Activated CD8-positive, alpha-beta T cell treated with anti-CD3 and anti-CD28 coated beads, Interleukin-2, amount 10 ng/mL, durations not matched to agents 7 days and 5 days (primary cell): ENCODE data around the gene CEP112. TPM values are rescaled to one million over a fixed set of nuclear protein-coding genes. Genes with fewer than 3 reads are reported as not detected.
"Not testable (repeated sequence)": the region's sequence is repeated elsewhere in the genome, so short reads cannot be mapped to it uniquely, and the experiment has no call there.

Experiments
- ATAC-seq: fragments of 150-1000 bp; cut with Tn5 transposase; one replicate; pipeline ENCODE4 v1.10.0; 2021; ENCODE audit warnings: moderate library complexity
- CTCF ChIA-PET: fragments of 350-600 bp; sonication (Branson Sonifier 250); formaldehyde crosslinking; loops from one replicate; lab custom pipeline; 2021; ENCODE audit warnings: antibody characterized with exemption; lab: Charles Lee
- POLR2A ChIA-PET: fragments of 350-600 bp; sonication (Branson Sonifier 250); formaldehyde crosslinking; loops from one replicate; lab custom pipeline; 2021; ENCODE audit warnings: antibody characterized with exemption; lab: Charles Lee
- DNase-seq: peaks from one replicate; pipeline ENCODE4 v3.0.0-alpha.2; 2020
- H3K27ac Mint-ChIP-seq: one replicate; pipeline ENCODE4 v1.8.0; 2021; ENCODE audit warnings: mild to moderate bottlenecking, mixed read lengths
- H3K27me3 Mint-ChIP-seq: one replicate; pipeline ENCODE4 v1.8.0; 2021; ENCODE audit warnings: low read depth, mixed read lengths
- H3K36me3 Mint-ChIP-seq: one replicate; pipeline ENCODE4 v1.8.0; 2021; ENCODE audit warnings: low read depth, mixed read lengths
- H3K4me1 Mint-ChIP-seq: one replicate; pipeline ENCODE4 v1.8.0; 2021; ENCODE audit warnings: low read depth, mixed read lengths
- H3K4me3 Mint-ChIP-seq: one replicate; pipeline ENCODE4 v1.8.0; 2021; ENCODE audit warnings: mild to moderate bottlenecking, mixed read lengths
- H3K9me3 Mint-ChIP-seq: one replicate; pipeline ENCODE4 v1.8.0; 2022; ENCODE audit warnings: mixed read lengths; ENCODE audit not compliant: insufficient read depth
- total RNA-seq, 2 experiments: library from RNA; stranded (reverse); gene quantifications; one replicate each; pipeline ENCODE4 v1.2.3, GENCODE V29; 2021

Gene CEP112
- total RNA-seq, 2 experiments from 2014 or later = 2.3 to 2.7 TPM

GRCh38 chr17:65697661-65698060 is 494.3 kb downstream of the CEP112 start:
- CTCF ChIA-PET = no interaction called here

GRCh38 chr17:65696739-65697394 is 495.1 kb downstream of the CEP112 start:
- Mint-ChIP-seq H3K9me3 (no peaks in the 10 kb centered on the region), H3K27me3 (peaks cover 7% of the 10 kb centered on the region), H3K27ac (no peak overlapping the region), H3K4me1 (no peaks in the 10 kb centered on the region), H3K36me3 (no peaks in the 10 kb centered on the region), H3K4me3 (no peak overlapping the region)
- CTCF ChIA-PET = no interaction called here
- DNase-seq = no peak
- no peak for ATAC-seq
- POLR2A ChIA-PET = no interaction called here

More at GRCh38 chr17:65697661-65698060, 494.3 kb downstream of the CEP112 start:
- ATAC-seq = no peak
- no peak for DNase-seq
- POLR2A ChIA-PET = no interaction called here
- Mint-ChIP-seq H3K4me1 (no peaks in the 10 kb centered on the region), H3K36me3 (no peaks in the 10 kb centered on the region), H3K4me3 (no peak overlapping the region), H3K27ac (no peak overlapping the region), H3K9me3 (no peaks in the 10 kb centered on the region), H3K27me3 (peaks cover 6% of the 10 kb centered on the region)

GRCh38 chr17:65694601-65695000 is 497.3 kb downstream of the CEP112 start:
- Mint-ChIP-seq H3K4me1 (peaks cover 8% of the 10 kb centered on the region), H3K4me3 (no peak overlapping the region), H3K27ac (no peak overlapping the region), H3K36me3 (no peaks in the 10 kb centered on the region), H3K27me3 (peaks cover 5% of the 10 kb centered on the region), H3K9me3 (no peaks in the 10 kb centered on the region)
- CTCF ChIA-PET = no interaction called here
- DNase-seq (no peak), ATAC-seq (no peak)
- POLR2A ChIA-PET = no interaction called here

GRCh38 chr17:65690626-65691310 is 501.2 kb downstream of the CEP112 start:
- DNase-seq (no peak), ATAC-seq (no peak)
- no peaks in the 10 kb centered on the region for H3K9me3 Mint-ChIP-seq
- ChIA-PET POLR2A (no interaction called here), CTCF (no interaction called here)
- H3K27me3 Mint-ChIP-seq = peaks cover 3% of the 10 kb centered on the region
- H3K27ac Mint-ChIP-seq = no peak overlapping the region
- no peak overlapping the region for H3K4me3 Mint-ChIP-seq
- no peaks in the 10 kb centered on the region for H3K36me3 Mint-ChIP-seq
- H3K4me1 Mint-ChIP-seq = peaks cover 8% of the 10 kb centered on the region

- ChIA-PET POLR2A (no interaction called here), CTCF (no interaction called here)
- no peak for DNase-seq
- no peak overlapping the region for H3K4me3 Mint-ChIP-seq
- no peaks in the 10 kb centered on the region for H3K9me3 Mint-ChIP-seq
- peaks cover 8% of the 10 kb centered on the region for H3K4me1 Mint-ChIP-seq
- H3K27ac Mint-ChIP-seq = no peak overlapping the region
- H3K36me3 Mint-ChIP-seq = no peaks in the 10 kb centered on the region
- peaks cover 3% of the 10 kb centered on the region for H3K27me3 Mint-ChIP-seq
- ATAC-seq = no peak
Observed at GRCh38 chr17:65688307-65688706, 503.6 kb downstream of the CEP112 start.

GRCh38 chr17:65685110-65685509 is 506.8 kb downstream of the CEP112 start:
- no peak for DNase-seq
- Mint-ChIP-seq H3K27ac (no peak overlapping the region), H3K9me3 (no peaks in the 10 kb centered on the region), H3K4me3 (no peak overlapping the region), H3K4me1 (no peaks in the 10 kb centered on the region), H3K36me3 (no peaks in the 10 kb centered on the region), H3K27me3 (no peaks in the 10 kb centered on the region)
- ChIA-PET POLR2A (no interaction called here), CTCF (interaction anchor here (1.7 kb wide), 1 partner anchor 11 kb away, joined by 4 read pairs; no protein-coding TSS in a partner anchor)
- ATAC-seq = no peak

GRCh38 chr17:65684631-65685030 is 507.3 kb downstream of the CEP112 start:
- ATAC-seq (no peak), DNase-seq (no peak)
- Mint-ChIP-seq H3K9me3 (no peaks in the 10 kb centered on the region), H3K27ac (no peak overlapping the region), H3K27me3 (peaks cover 1% of the 10 kb centered on the region), H3K36me3 (no peaks in the 10 kb centered on the region), H3K4me3 (no peak overlapping the region), H3K4me1 (no peaks in the 10 kb centered on the region)
- ChIA-PET CTCF (interaction anchor here (1.7 kb wide), 1 partner anchor 10 kb away, joined by 4 read pairs; no protein-coding TSS in a partner anchor), POLR2A (no interaction called here)

- Mint-ChIP-seq H3K27ac (no peak overlapping the region), H3K36me3 (no peaks in the 10 kb centered on the region), H3K4me1 (no peaks in the 10 kb centered on the region), H3K27me3 (peaks cover 5% of the 10 kb centered on the region), H3K4me3 (no peak overlapping the region), H3K9me3 (no peaks in the 10 kb centered on the region)
- POLR2A ChIA-PET = no interaction called here
- CTCF ChIA-PET = interaction anchor here (1.7 kb wide), 1 partner anchor 9 kb away, joined by 4 read pairs; no protein-coding TSS in a partner anchor
- DNase-seq = no peak
- no peak for ATAC-seq
Observed at GRCh38 chr17:65683428-65683827, 508.5 kb downstream of the CEP112 start.

- H3K36me3 Mint-ChIP-seq, H3K9me3 Mint-ChIP-seq, DNase-seq, CTCF ChIA-PET, H3K27me3 Mint-ChIP-seq, ATAC-seq, H3K4me3 Mint-ChIP-seq, H3K27ac Mint-ChIP-seq, POLR2A ChIA-PET, H3K4me1 Mint-ChIP-seq: not testable (repeated sequence)
Observed at GRCh38 chr17:65681763-65682162, 510.2 kb downstream of the CEP112 start.

GRCh38 chr17:65679165-65679845 is 512.6 kb downstream of the CEP112 start:
- no peaks in the 10 kb centered on the region for H3K36me3 Mint-ChIP-seq
- ATAC-seq = no peak
- H3K27ac Mint-ChIP-seq = no peak overlapping the region
- H3K27me3 Mint-ChIP-seq = peaks cover 5% of the 10 kb centered on the region
- DNase-seq = no peak
- no peaks in the 10 kb centered on the region for H3K9me3 Mint-ChIP-seq
- ChIA-PET POLR2A (no interaction called here), CTCF (no interaction called here)
- no peak overlapping the region for H3K4me3 Mint-ChIP-seq
- no peaks in the 10 kb centered on the region for H3K4me1 Mint-ChIP-seq

GRCh38 chr17:65678546-65678945 is 513.4 kb downstream of the CEP112 start:
- Mint-ChIP-seq H3K27me3 (peaks cover 5% of the 10 kb centered on the region), H3K27ac (no peak overlapping the region), H3K4me3 (no peak overlapping the region), H3K36me3 (no peaks in the 10 kb centered on the region), H3K9me3 (no peaks in the 10 kb centered on the region), H3K4me1 (no peaks in the 10 kb centered on the region)
- ATAC-seq (no peak), DNase-seq (no peak)
- ChIA-PET POLR2A (no interaction called here), CTCF (no interaction called here)

GRCh38 chr17:65677932-65678331 is 514.0 kb downstream of the CEP112 start:
- peaks cover 5% of the 10 kb centered on the region for H3K27me3 Mint-ChIP-seq
- ChIA-PET POLR2A (no interaction called here), CTCF (no interaction called here)
- ATAC-seq (no peak), DNase-seq (no peak)
- H3K27ac Mint-ChIP-seq = no peak overlapping the region
- no peaks in the 10 kb centered on the region for H3K36me3 Mint-ChIP-seq
- H3K4me1 Mint-ChIP-seq = no peaks in the 10 kb centered on the region
- no peak overlapping the region for H3K4me3 Mint-ChIP-seq
- H3K9me3 Mint-ChIP-seq = no peaks in the 10 kb centered on the region
